Renal cortex interstitium (tissue), 15 donors: ENCODE data around the gene HELZ2. TPM values are rescaled to one million over a fixed set of nuclear protein-coding genes. Genes with fewer than 3 reads are reported as not detected.
"Not testable (repeated sequence)": the region's sequence is repeated elsewhere in the genome, so short reads cannot be mapped to it uniquely, and the experiment has no call there.

Experiments
- DNase-seq, 11 donors: peaks; one replicate each; pipeline ENCODE4 v3.0.0-alpha.2; 2013; ENCODE audit warnings: low read depth in 9 of 11, low spot score in 4 of 11; ENCODE audit errors: extremely low read depth in 1 of 11
- long read RNA-seq, 16 experiments: transcript quantifications; one replicate each; lab custom pipeline, GENCODE V29; 2026
- polyA plus RNA-seq, 3 donors: library from polyadenylated mRNA; unstranded; fragments of 120-200 nt; gene quantifications; one replicate each; pipeline ENCODE4 v1.2.1, GENCODE V29; 2013; ENCODE audit not compliant: insufficient read length in 3 of 3

The HELZ2 gene
- polyA plus RNA-seq = 10 to 100 TPM in 2 of 3 donors, 1 to 10 TPM in 1; 8.0 to 15.6 (median 15.5) TPM
- long read RNA-seq, donor 1 = 0 reads
- long read RNA-seq, donor 2, partial matches to known transcripts = 0 of 2 reads
- long read RNA-seq, donor 2, other reads (novel, unspliced or antisense) = 0 of 2 reads
- long read RNA-seq, donor 3 = 0 reads
- long read RNA-seq, donor 4 = 0 reads
- long read RNA-seq, donor 5 = 0 reads
- long read RNA-seq, donor 6 = 0 reads
- long read RNA-seq, donor 7 = 0 reads
- long read RNA-seq, donor 8, partial matches to known transcripts = 0 of 1 reads
- long read RNA-seq, donor 8, other reads (novel, unspliced or antisense) = 0 of 1 reads
- long read RNA-seq, donor 9 = 0 reads
- long read RNA-seq, donor 10, partial matches to known transcripts = 0 of 1 reads
- long read RNA-seq, donor 10, other reads (novel, unspliced or antisense) = 0 of 1 reads
- long read RNA-seq, donor 11 = 0 reads
- long read RNA-seq, donor 12 = 0 reads
- long read RNA-seq, donor 13 = 0 reads
- long read RNA-seq, donor 14 = 0 reads
- long read RNA-seq, donor 15 = 0 reads
- long read RNA-seq, donor 16 = 0 reads

GRCh38 chr20:63574156-63574828 is at the start of gene HELZ2:
HELZ2 (minus strand) TSS chr20:63574239; CDS start chr20:63572385, 1,854 bp downstream.
- peak in 4 of 11 donors; percentile 42 to 63 (median 46) for DNase-seq

- DNase-seq = no peak
Measured at GRCh38 chr20:63622732-63623131, 48.7 kb upstream of the HELZ2 start.

GRCh38 chr20:63622096-63622495 is 48.1 kb upstream of the HELZ2 start:
- DNase-seq = no peak

- no peak for DNase-seq
Measured at GRCh38 chr20:63620991-63621390, 47.0 kb upstream of the HELZ2 start.

GRCh38 chr20:63619505-63619904 is 45.5 kb upstream of the HELZ2 start:
- DNase-seq = no peak

- DNase-seq = no peak
Measured at GRCh38 chr20:63619086-63619485, 45.0 kb upstream of the HELZ2 start.

GRCh38 chr20:63618291-63618980 is 44.4 kb upstream of the HELZ2 start:
- DNase-seq = no peak

- no peak for DNase-seq
Measured at GRCh38 chr20:63617876-63618265, 43.8 kb upstream of the HELZ2 start.

- no peak for DNase-seq
Measured at GRCh38 chr20:63617092-63617875, 43.2 kb upstream of the HELZ2 start.

- DNase-seq = not testable (repeated sequence)
Measured at GRCh38 chr20:63613863-63614594, 40.0 kb upstream of the HELZ2 start.

- no peak for DNase-seq
Measured at GRCh38 chr20:63612276-63612931, 38.4 kb upstream of the HELZ2 start.

GRCh38 chr20:63611646-63612045 is 37.6 kb upstream of the HELZ2 start:
- DNase-seq = no peak

GRCh38 chr20:63610581-63611435 is 36.8 kb upstream of the HELZ2 start:
- DNase-seq = no peak

GRCh38 chr20:63606686-63607085 is 32.6 kb upstream of the HELZ2 start:
- DNase-seq = no peak

GRCh38 chr20:63602321-63602720 is 28.3 kb upstream of the HELZ2 start:
- no peak for DNase-seq

- DNase-seq = not testable (repeated sequence)
Measured at GRCh38 chr20:63601679-63602078, 27.6 kb upstream of the HELZ2 start.
